HG03108 (cell line): Measurements from ENCODE around the gene NFU1.

Source experiments
- ATAC-seq: cut with Tn5 transposase; IDR thresholded peaks from one replicate; pipeline ENCODE4 v1.9.1; 2021; ENCODE audit warnings: moderate library complexity; ENCODE audit not compliant: unreplicated experiment

NFU1 gene

GRCh38 chr2:69353360-69353759 is 83.9 kb downstream of the NFU1 start:
- no peak for ATAC-seq

DNA sequence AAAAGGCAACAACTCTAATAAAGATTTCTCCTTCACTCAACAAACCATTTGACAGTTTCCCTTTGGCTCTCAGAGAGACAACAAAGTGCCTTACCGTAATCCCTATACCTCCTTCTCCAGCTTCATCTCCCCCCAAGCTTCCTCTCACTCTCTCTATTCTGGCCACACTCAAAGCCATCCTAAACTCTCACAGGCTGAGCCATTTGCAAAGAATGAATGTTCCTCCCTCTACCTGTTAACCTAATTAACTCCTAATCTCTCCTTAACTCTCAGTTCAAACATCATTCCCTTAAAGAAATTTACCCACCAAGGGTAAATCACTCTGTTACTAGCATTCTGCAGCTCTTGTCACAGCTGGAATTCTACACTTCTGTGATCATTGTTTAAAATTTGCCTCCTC is 88.5 kb downstream of the NFU1 start:
- no peak for ATAC-seq
